T47D (cell line): ENCODE measurements around the gene FKRP.
"Not testable (repeated sequence)": the region's sequence is repeated elsewhere in the genome, so short reads cannot be mapped to it uniquely, and the experiment has no call there.

Experiments
- DNase-seq, 2 experiments: peaks; one replicate each; pipeline versions ENCODE4 v3.0.0 to v3.0.0-alpha.2; 2011 to 2012; ENCODE audit warnings: low read depth in 1 of 2, low spot score in 1 of 2
- JUND ChIP-seq: IDR thresholded peaks from 2 replicates; pipeline ENCODE4 v1.6.1; 2012; ENCODE audit warnings: low read depth
- in situ Hi-C: cut with HindIII; loops from 2 replicates; pipeline ENCODE4 v1.10.0; 2016; ENCODE audit warnings: low sequenced_read_pairs, low pct_unique_long_range_greater_than_20kb

Gene FKRP

GRCh38 chr19:46797881-46798280 is 52.0 kb downstream of the FKRP start:
- no peak for TF ChIP-seq JUND
- in situ Hi-C loops = no loop called here
- no peak for DNase-seq

GRCh38 chr19:46798713-46799112 is 52.9 kb downstream of the FKRP start:
- in situ Hi-C loops = no loop called here
- no peak for DNase-seq
- no peak for TF ChIP-seq JUND

DNA sequence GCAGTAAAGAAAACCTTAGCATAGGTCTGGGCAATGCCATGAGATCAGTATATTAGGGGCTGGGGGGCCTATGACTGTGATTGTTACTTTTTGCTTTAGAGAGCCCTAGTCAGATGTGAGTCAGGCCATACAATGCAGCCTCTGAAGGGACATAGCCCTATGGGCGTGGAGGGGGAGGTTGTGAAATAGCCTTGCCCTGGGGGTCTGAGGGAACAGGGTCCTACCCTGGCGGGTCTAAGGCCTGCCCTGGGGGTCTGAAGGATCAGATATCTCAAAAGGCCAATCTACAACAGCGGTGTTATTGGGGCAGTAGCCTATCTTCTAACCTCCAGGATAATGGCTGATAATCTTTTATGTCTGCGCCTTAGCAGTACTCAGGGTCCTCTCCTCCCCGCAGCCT is 56.3 kb downstream of the FKRP start:
- in situ Hi-C loops = no loop called here
- no peak for DNase-seq
- no peak for TF ChIP-seq JUND

DNA sequence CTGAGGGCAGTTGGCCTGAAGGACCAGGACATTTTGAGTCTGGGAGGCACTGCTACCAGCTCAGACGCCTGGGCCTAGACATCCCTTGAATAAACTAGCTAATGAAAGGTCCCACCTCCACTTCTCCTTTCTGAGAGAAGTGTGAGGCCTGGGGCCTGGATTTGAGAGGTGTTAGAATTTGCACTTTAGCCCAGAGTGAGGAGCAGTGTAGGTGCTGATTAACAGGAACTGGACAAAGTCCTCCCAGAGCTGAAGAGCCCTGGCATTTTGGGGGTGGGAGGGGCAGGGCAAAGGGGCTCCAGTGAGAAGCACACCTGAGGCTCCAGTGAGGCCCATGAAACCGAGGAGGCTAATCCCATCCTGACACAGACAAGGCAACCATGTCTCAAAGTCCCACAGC is 57.7 kb downstream of the FKRP start:
- in situ Hi-C loops = no loop called here
- no peak for DNase-seq
- no peak for TF ChIP-seq JUND

DNA sequence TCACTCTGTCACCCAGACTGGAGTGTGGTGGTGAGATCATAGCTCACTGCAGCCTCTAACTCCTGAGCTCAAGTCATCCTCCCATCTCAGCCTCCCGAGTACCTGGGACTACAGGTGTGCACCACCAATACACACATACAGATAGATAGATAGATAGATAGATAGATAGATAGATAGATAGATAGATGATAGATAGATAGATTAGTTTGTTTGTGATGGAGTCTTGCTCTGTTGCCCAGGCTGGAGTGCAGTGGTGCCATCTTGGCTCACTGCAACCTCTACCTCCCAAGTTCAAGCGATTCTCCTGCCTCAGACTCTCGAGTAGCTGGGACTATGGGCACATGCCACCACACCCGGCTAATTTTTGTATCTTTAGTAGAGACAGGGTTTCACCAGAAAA is 58.6 kb downstream of the FKRP start:
- DNase-seq, in situ Hi-C loops: not testable (repeated sequence)

GRCh38 chr19:46806656-46807055 is 60.8 kb downstream of the FKRP start:
- in situ Hi-C loops = no loop called here
- TF ChIP-seq JUND = no peak
- DNase-seq = no peak
